ENCODE results near the gene SSBP3.

DNA sequence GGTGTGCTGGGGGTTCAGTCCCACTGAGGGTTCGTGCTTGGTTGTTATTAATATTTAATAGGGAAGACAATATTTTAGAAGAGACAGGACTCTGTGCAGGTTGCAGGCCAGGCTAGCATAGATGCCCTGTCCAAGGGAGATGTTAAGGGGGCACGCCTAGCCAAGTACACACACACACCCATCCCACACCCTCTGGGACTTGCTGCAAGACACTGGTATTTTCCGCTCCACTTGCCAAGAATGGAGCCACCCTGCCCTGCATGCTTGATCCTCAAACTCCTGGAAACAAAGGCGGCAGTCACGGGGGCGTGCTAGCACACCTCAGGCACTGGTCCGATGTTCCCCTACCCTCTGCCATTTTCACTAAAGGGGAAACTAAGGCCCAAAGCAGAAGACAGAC is 107.2 kb downstream of the SSBP3 start:
- TF ChIP-seq SIN3A (IDR thresholded peaks at IDR 0.05; ENCODE audit: borderline replicate concordance, insufficient read depth, low read length) (no peak), TAF1 (IDR thresholded peaks at IDR 0.05; ENCODE audit: borderline replicate concordance, insufficient read depth, low read length) (no peak)

All from PFSK-1 (cell line).